ENCODE results near the gene NLRP3. TPM values are rescaled to one million over a fixed set of nuclear protein-coding genes. Genes with fewer than 3 reads are reported as not detected.
A peak's percentile ranks its signal among the peaks of the same experiment; 100 is the strongest.

NLRP3 gene
- total and polyA plus RNA-seq, 2 experiments from 2014 or later = 0.42 TPM; not detected in 1

- Histone ChIP-seq H3K4me2 (peak overlapping the region; percentile 70), H3K4me1 (ENCODE audit: insufficient read depth) (no peaks in the 10 kb centered on the region), H3F3A (replicated peaks; ENCODE audit: low read depth) (no peaks in the 10 kb centered on the region), H3K9me2 (ENCODE audit: insufficient read depth) (no peaks in the 10 kb centered on the region), H3K79me2 (replicated peaks; ENCODE audit: insufficient read depth) (no peaks in the 10 kb centered on the region), H3K27me3 (ENCODE audit: insufficient read depth) (no peaks in the 10 kb centered on the region), H3K4me3 (peak overlapping the region; percentile 44), H2AFZ (peak overlapping the region; percentile 40), H3K27ac (ENCODE audit: low read depth) (no peak overlapping the region), H3K36me3 (ENCODE audit: insufficient read depth) (no peaks in the 10 kb centered on the region), H4K20me1 (replicated peaks; ENCODE audit: insufficient read depth) (no peaks in the 10 kb centered on the region)
- H3K27me3 Mint-ChIP-seq (ENCODE audit: insufficient read depth, low read depth, poor library complexity) = peaks cover 8% of the 10 kb centered on the region
- ATAC-seq = peak; percentile 97
- TF ChIP-seq POLR2AphosphoS5 (IDR thresholded peaks at IDR 0.05; ENCODE audit: low read depth) (no peak; the same call in 1 of the 2 replicates), JUNB (IDR thresholded peaks at IDR 0.05; ENCODE audit: unreplicated experiment) (no peak), CREB1 (CRISPR knock-in tag; IDR thresholded peaks at IDR 0.05; ENCODE audit: low read depth) (peak; percentile 4; the same call in 1 of the 2 replicates), ZNF114 (CRISPR knock-in tag; IDR thresholded peaks at IDR 0.05) (no peak)
- TF ChIP-seq, protein P1, sequence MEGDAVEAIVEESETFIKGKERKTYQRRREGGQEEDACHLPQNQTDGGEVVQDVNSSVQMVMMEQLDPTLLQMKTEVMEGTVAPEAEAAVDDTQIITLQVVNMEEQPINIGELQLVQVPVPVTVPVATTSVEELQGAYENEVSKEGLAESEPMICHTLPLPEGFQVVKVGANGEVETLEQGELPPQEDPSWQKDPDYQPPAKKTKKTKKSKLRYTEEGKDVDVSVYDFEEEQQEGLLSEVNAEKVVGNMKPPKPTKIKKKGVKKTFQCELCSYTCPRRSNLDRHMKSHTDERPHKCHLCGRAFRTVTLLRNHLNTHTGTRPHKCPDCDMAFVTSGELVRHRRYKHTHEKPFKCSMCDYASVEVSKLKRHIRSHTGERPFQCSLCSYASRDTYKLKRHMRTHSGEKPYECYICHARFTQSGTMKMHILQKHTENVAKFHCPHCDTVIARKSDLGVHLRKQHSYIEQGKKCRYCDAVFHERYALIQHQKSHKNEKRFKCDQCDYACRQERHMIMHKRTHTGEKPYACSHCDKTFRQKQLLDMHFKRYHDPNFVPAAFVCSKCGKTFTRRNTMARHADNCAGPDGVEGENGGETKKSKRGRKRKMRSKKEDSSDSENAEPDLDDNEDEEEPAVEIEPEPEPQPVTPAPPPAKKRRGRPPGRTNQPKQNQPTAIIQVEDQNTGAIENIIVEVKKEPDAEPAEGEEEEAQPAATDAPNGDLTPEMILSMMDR (conservative IDR thresholded peaks at IDR 0.05; ENCODE audit: low read depth in 2 of 2) = peak; percentile 20 to 46; a peak in 2 of 4 replicates
- H3K4me3 Mint-ChIP-seq = peak overlapping the region; percentile 72
- peaks cover 4% of the 10 kb centered on the region; the same call in 2 of the 3 replicates for H3K4me1 Mint-ChIP-seq
- H3K9me3 Mint-ChIP-seq = no peaks in the 10 kb centered on the region
- peak; percentile 90 for DNase-seq (ENCODE audit: low spot score)
- H3K27ac Mint-ChIP-seq = peak overlapping the region; percentile 91
- H3K36me3 Mint-ChIP-seq (ENCODE audit: low read depth) = no peaks in the 10 kb centered on the region
Measured at GRCh38 chr1:247448107-247448791, 32.3 kb downstream of the NLRP3 start.

DNA sequence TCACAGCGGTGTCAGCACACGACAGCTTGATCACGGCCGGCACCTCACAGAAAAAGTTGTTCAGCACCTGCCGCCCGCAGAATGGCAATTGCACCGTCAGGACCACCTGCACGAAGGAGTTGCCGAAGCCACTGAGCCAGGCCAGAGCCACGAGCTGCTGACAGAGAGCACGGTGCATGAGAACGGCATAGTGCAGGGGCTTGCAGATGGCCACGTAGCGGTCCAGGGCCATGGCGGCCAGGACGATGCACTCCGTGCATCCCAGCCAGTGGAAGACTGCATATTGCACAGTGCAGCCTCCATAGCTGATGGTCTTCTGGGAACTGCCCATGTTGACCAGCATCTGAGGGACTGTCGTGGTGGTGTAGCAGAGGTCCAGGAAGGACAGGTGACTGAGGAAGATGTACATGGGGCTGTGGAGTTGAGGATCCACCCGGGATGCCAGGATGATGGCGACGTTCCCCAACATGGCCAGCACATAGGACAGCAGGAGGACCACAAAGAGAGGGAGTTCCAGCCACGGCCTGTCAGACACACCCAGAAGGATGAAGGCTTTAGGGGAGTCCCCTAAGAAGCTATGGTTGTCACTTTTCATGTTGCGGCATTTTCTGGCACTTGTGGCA is 35.5 kb downstream of the NLRP3 start:
- Histone ChIP-seq H3K9me2 (ENCODE audit: insufficient read depth) (no peaks in the 10 kb centered on the region), H3K27ac (ENCODE audit: low read depth) (no peak overlapping the region), H3K79me2 (replicated peaks; ENCODE audit: insufficient read depth) (no peaks in the 10 kb centered on the region), H3K4me3 (no peak overlapping the region), H4K20me1 (replicated peaks; ENCODE audit: insufficient read depth) (no peaks in the 10 kb centered on the region), H3F3A (replicated peaks; ENCODE audit: low read depth) (no peaks in the 10 kb centered on the region), H3K4me1 (ENCODE audit: insufficient read depth) (no peaks in the 10 kb centered on the region), H3K27me3 (ENCODE audit: insufficient read depth) (no peaks in the 10 kb centered on the region), H3K36me3 (ENCODE audit: insufficient read depth) (no peaks in the 10 kb centered on the region), H3K4me2 (no peak overlapping the region), H2AFZ (no peak overlapping the region)
- peaks cover 6% of the 10 kb centered on the region for H3K27me3 Mint-ChIP-seq (ENCODE audit: insufficient read depth, low read depth, poor library complexity)
- H3K4me1 Mint-ChIP-seq = peaks cover 8% of the 10 kb centered on the region; the same call in 2 of the 3 replicates
- no peak for DNase-seq (ENCODE audit: low spot score)
- H3K9me3 Mint-ChIP-seq = no peaks in the 10 kb centered on the region
- ATAC-seq = no peak
- TF ChIP-seq, protein P1 (conservative IDR thresholded peaks at IDR 0.05; ENCODE audit: low read depth in 2 of 2) = no peak
- TF ChIP-seq ZNF331 (CRISPR knock-in tag; IDR thresholded peaks at IDR 0.05; ENCODE audit: low read depth) = no peak
- H3K4me3 Mint-ChIP-seq = no peak overlapping the region
- no peak overlapping the region for H3K27ac Mint-ChIP-seq
- no peaks in the 10 kb centered on the region for H3K36me3 Mint-ChIP-seq (ENCODE audit: low read depth)
